SJCRH30 (cell line): ENCODE measurements around the gene TTYH1. TPM values are rescaled to one million over a fixed set of nuclear protein-coding genes. Genes with fewer than 3 reads are reported as not detected.
A peak's percentile ranks its signal among the peaks of the same experiment; 100 is the strongest.

Source experiments
- DNase-seq, 2 experiments: peaks; one replicate each; pipeline ENCODE4 v3.0.0-alpha.2; 2015 to 2020
- H3K27ac ChIP-seq: fragments of 250-450 bp; sonication (Bioruptor Pico); 2 replicates; pipeline ENCODE4 v1.5.1; 2020; ENCODE audit warnings: mild to moderate bottlenecking, moderate library complexity
- H3K27me3 ChIP-seq: fragments of 250-450 bp; sonication (Bioruptor Pico); 2 replicates; pipeline ENCODE4 v1.5.1; 2020; ENCODE audit warnings: mild to moderate bottlenecking, moderate library complexity
- H3K36me3 ChIP-seq: fragments of 250-450 bp; sonication (Bioruptor Pico); 2 replicates; pipeline ENCODE4 v1.5.1; 2020; ENCODE audit warnings: mild to moderate bottlenecking, moderate library complexity
- H3K4me1 ChIP-seq: fragments of 250-450 bp; sonication (Bioruptor Pico); 2 replicates; pipeline ENCODE4 v1.5.1; 2020; ENCODE audit warnings: mild to moderate bottlenecking, moderate library complexity
- H3K4me3 ChIP-seq: fragments of 250-450 bp; sonication (Bioruptor Pico); 2 replicates; pipeline ENCODE4 v1.5.1; 2020; ENCODE audit warnings: mild to moderate bottlenecking, moderate library complexity
- H3K9me3 ChIP-seq: fragments of 250-450 bp; sonication (Bioruptor Pico); replicated peaks from 2 replicates; pipeline ENCODE4 v1.5.1; 2020; ENCODE audit warnings: mild to moderate bottlenecking, moderate library complexity
- total RNA-seq: library from RNA; depleted of rRNA; stranded (reverse); fragments of >200 nt; shearing (Covaris generic); gene quantifications from 2 replicates; pipeline ENCODE4 v1.2.3, GENCODE V29; 2014

TTYH1 gene
- total RNA-seq, 1 experiment from 2014 or later = not detected

GRCh38 chr19:54383330-54383729 lies 31.9 kb upstream of the TTYH1 start:
- H3K36me3 ChIP-seq = no peaks in the 10 kb centered on the region
- no peak overlapping the region for H3K4me3 ChIP-seq
- no peak overlapping the region for H3K27ac ChIP-seq
- no peaks in the 10 kb centered on the region; the same call in 1 of the 2 replicates for H3K27me3 ChIP-seq
- DNase-seq = no peak
- H3K9me3 ChIP-seq = no peaks in the 10 kb centered on the region
- no peaks in the 10 kb centered on the region for H3K4me1 ChIP-seq

GRCh38 chr19:54387991-54388801 lies 27.1 kb upstream of the TTYH1 start:
- Histone ChIP-seq H3K9me3 (no peaks in the 10 kb centered on the region), H3K27ac (no peak overlapping the region), H3K27me3 (peaks cover 11% of the 10 kb centered on the region), H3K4me1 (no peaks in the 10 kb centered on the region; the same call in 1 of the 2 replicates), H3K4me3 (no peak overlapping the region), H3K36me3 (no peaks in the 10 kb centered on the region)
- peak; percentile 11 to 35 for DNase-seq

GRCh38 chr19:54388802-54389139 lies 26.5 kb upstream of the TTYH1 start:
- Histone ChIP-seq H3K9me3 (no peaks in the 10 kb centered on the region), H3K36me3 (no peaks in the 10 kb centered on the region), H3K4me1 (no peaks in the 10 kb centered on the region; the same call in 1 of the 2 replicates), H3K27me3 (peaks cover 11% of the 10 kb centered on the region), H3K4me3 (no peak overlapping the region), H3K27ac (no peak overlapping the region)
- DNase-seq = no peak

- H3K27me3 ChIP-seq = peaks cover 11% of the 10 kb centered on the region
- H3K9me3 ChIP-seq = no peaks in the 10 kb centered on the region
- no peaks in the 10 kb centered on the region for H3K36me3 ChIP-seq
- no peak for DNase-seq
- H3K4me3 ChIP-seq = no peak overlapping the region
- H3K27ac ChIP-seq = no peak overlapping the region
- no peaks in the 10 kb centered on the region; the same call in 1 of the 2 replicates for H3K4me1 ChIP-seq
These were observed 25.7 kb upstream of the TTYH1 start for GRCh38 chr19:54389553-54389952.

- no peaks in the 10 kb centered on the region for H3K9me3 ChIP-seq
- H3K27me3 ChIP-seq = peaks cover 11% of the 10 kb centered on the region
- H3K4me1 ChIP-seq = no peaks in the 10 kb centered on the region; the same call in 1 of the 2 replicates
- H3K27ac ChIP-seq = no peak overlapping the region
- peak; percentile 75 to 88 for DNase-seq
- H3K36me3 ChIP-seq = no peaks in the 10 kb centered on the region
- no peak overlapping the region for H3K4me3 ChIP-seq
These were observed 24.2 kb upstream of the TTYH1 start for GRCh38 chr19:54390942-54391577.

GRCh38 chr19:54391589-54392061 lies 23.6 kb upstream of the TTYH1 start:
- no peaks in the 10 kb centered on the region; the same call in 1 of the 2 replicates for H3K4me1 ChIP-seq
- H3K36me3 ChIP-seq = no peaks in the 10 kb centered on the region
- H3K9me3 ChIP-seq = no peaks in the 10 kb centered on the region
- H3K27me3 ChIP-seq = peaks cover 11% of the 10 kb centered on the region
- no peak overlapping the region for H3K27ac ChIP-seq
- DNase-seq = no peak
- H3K4me3 ChIP-seq = no peak overlapping the region

GRCh38 chr19:54392105-54392504 lies 23.2 kb upstream of the TTYH1 start:
- Histone ChIP-seq H3K4me3 (no peak overlapping the region), H3K27me3 (peaks cover 11% of the 10 kb centered on the region), H3K4me1 (no peaks in the 10 kb centered on the region; the same call in 1 of the 2 replicates), H3K36me3 (no peaks in the 10 kb centered on the region), H3K9me3 (no peaks in the 10 kb centered on the region), H3K27ac (no peak overlapping the region)
- DNase-seq = no peak

- H3K4me3 ChIP-seq = no peak overlapping the region
- H3K4me1 ChIP-seq = no peaks in the 10 kb centered on the region; the same call in 1 of the 2 replicates
- no peak for DNase-seq
- H3K9me3 ChIP-seq = no peaks in the 10 kb centered on the region
- no peaks in the 10 kb centered on the region for H3K36me3 ChIP-seq
- H3K27ac ChIP-seq = no peak overlapping the region
- peaks cover 11% of the 10 kb centered on the region for H3K27me3 ChIP-seq
These were observed 21.9 kb upstream of the TTYH1 start for GRCh38 chr19:54393381-54393780.

- no peaks in the 10 kb centered on the region for H3K27me3 ChIP-seq
These were observed 19.6 kb upstream of the TTYH1 start for GRCh38 chr19:54395685-54396084.

GRCh38 chr19:54399189-54399588 lies 16.1 kb upstream of the TTYH1 start:
- Histone ChIP-seq H3K4me3 (no peak overlapping the region), H3K4me1 (no peaks in the 10 kb centered on the region), H3K27ac (no peak overlapping the region), H3K27me3 (no peaks in the 10 kb centered on the region), H3K9me3 (no peaks in the 10 kb centered on the region), H3K36me3 (no peaks in the 10 kb centered on the region)
- no peak for DNase-seq

More at GRCh38 chr19:54395685-54396084, 19.6 kb upstream of the TTYH1 start:
- no peaks in the 10 kb centered on the region for H3K36me3 ChIP-seq
- no peak overlapping the region for H3K4me3 ChIP-seq
- no peaks in the 10 kb centered on the region for H3K9me3 ChIP-seq
- no peak for DNase-seq
- H3K27ac ChIP-seq = no peak overlapping the region
- no peaks in the 10 kb centered on the region; the same call in 1 of the 2 replicates for H3K4me1 ChIP-seq

- no peak overlapping the region for H3K4me3 ChIP-seq
- no peaks in the 10 kb centered on the region for H3K4me1 ChIP-seq
- H3K36me3 ChIP-seq = no peaks in the 10 kb centered on the region
- H3K9me3 ChIP-seq = no peaks in the 10 kb centered on the region
- no peak for DNase-seq
- H3K27ac ChIP-seq = no peak overlapping the region
- no peaks in the 10 kb centered on the region for H3K27me3 ChIP-seq
These were observed 14.4 kb upstream of the TTYH1 start for GRCh38 chr19:54400913-54401312.

GRCh38 chr19:54403054-54403453 lies 12.2 kb upstream of the TTYH1 start:
- no peaks in the 10 kb centered on the region for H3K36me3 ChIP-seq
- no peak for DNase-seq
- no peaks in the 10 kb centered on the region for H3K4me1 ChIP-seq
- H3K27ac ChIP-seq = no peak overlapping the region
- no peaks in the 10 kb centered on the region for H3K27me3 ChIP-seq
- no peak overlapping the region for H3K4me3 ChIP-seq
- no peaks in the 10 kb centered on the region for H3K9me3 ChIP-seq

GRCh38 chr19:54405628-54406027 lies 9.6 kb upstream of the TTYH1 start:
- no peaks in the 10 kb centered on the region for H3K4me1 ChIP-seq
- no peaks in the 10 kb centered on the region for H3K9me3 ChIP-seq
- H3K4me3 ChIP-seq = no peak overlapping the region

GRCh38 chr19:54407780-54408179 lies 7.5 kb upstream of the TTYH1 start:
- H3K27ac ChIP-seq = no peak overlapping the region

More at GRCh38 chr19:54405628-54406027, 9.6 kb upstream of the TTYH1 start:
- Histone ChIP-seq H3K27me3 (no peaks in the 10 kb centered on the region), H3K27ac (no peak overlapping the region), H3K36me3 (no peaks in the 10 kb centered on the region)
- no peak for DNase-seq

GRCh38 chr19:54408456-54409026 lies 6.7 kb upstream of the TTYH1 start:
- Histone ChIP-seq H3K36me3 (no peaks in the 10 kb centered on the region), H3K4me1 (no peaks in the 10 kb centered on the region), H3K9me3 (no peaks in the 10 kb centered on the region), H3K4me3 (no peak overlapping the region), H3K27ac (no peak overlapping the region), H3K27me3 (no peaks in the 10 kb centered on the region)
- no peak for DNase-seq

More at GRCh38 chr19:54407780-54408179, 7.5 kb upstream of the TTYH1 start:
- no peaks in the 10 kb centered on the region for H3K9me3 ChIP-seq
- H3K36me3 ChIP-seq = no peaks in the 10 kb centered on the region
- no peaks in the 10 kb centered on the region for H3K4me1 ChIP-seq
- H3K27me3 ChIP-seq = no peaks in the 10 kb centered on the region
- no peak for DNase-seq
- H3K4me3 ChIP-seq = no peak overlapping the region
